HTR-8/SVneo (cell line): ENCODE data around the gene MTMR12.

Experiments
- DNase-seq: peaks from one replicate; pipeline ENCODE4 v3.0.0; 2011; ENCODE audit warnings: low spot score, mixed read lengths; ENCODE audit not compliant: insufficient read length
- FAIRE-seq: peaks from 2 replicates; lab custom pipeline; 2011; peaks lifted over from hg19 to GRCh38; lab: Jason Lieb, UNC

Gene MTMR12, protein sequence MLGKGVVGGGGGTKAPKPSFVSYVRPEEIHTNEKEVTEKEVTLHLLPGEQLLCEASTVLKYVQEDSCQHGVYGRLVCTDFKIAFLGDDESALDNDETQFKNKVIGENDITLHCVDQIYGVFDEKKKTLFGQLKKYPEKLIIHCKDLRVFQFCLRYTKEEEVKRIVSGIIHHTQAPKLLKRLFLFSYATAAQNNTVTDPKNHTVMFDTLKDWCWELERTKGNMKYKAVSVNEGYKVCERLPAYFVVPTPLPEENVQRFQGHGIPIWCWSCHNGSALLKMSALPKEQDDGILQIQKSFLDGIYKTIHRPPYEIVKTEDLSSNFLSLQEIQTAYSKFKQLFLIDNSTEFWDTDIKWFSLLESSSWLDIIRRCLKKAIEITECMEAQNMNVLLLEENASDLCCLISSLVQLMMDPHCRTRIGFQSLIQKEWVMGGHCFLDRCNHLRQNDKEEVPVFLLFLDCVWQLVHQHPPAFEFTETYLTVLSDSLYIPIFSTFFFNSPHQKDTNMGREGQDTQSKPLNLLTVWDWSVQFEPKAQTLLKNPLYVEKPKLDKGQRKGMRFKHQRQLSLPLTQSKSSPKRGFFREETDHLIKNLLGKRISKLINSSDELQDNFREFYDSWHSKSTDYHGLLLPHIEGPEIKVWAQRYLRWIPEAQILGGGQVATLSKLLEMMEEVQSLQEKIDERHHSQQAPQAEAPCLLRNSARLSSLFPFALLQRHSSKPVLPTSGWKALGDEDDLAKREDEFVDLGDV

GRCh38 chr5:32312595-32313332 lies at the start of gene MTMR12:
MTMR12 (minus strand) TSS chr5:32312939; CDS start chr5:32312838, 101 bp downstream.
- peak; percentile 100 for DNase-seq

GRCh38 chr5:32362527-32362926 lies 49.8 kb upstream of the MTMR12 start:
- FAIRE-seq = no peak
- no peak for DNase-seq

More at GRCh38 chr5:32312595-32313332, at the start of gene MTMR12:
- peak; percentile 97 for FAIRE-seq

- no peak for DNase-seq
- no peak for FAIRE-seq
Observed at GRCh38 chr5:32360906-32361305, 48.2 kb upstream of the MTMR12 start.

- DNase-seq (no peak), FAIRE-seq (no peak)
Observed at GRCh38 chr5:32358611-32359010, 45.9 kb upstream of the MTMR12 start.

GRCh38 chr5:32357658-32358057 lies 44.9 kb upstream of the MTMR12 start:
- FAIRE-seq (no peak), DNase-seq (no peak)

DNA sequence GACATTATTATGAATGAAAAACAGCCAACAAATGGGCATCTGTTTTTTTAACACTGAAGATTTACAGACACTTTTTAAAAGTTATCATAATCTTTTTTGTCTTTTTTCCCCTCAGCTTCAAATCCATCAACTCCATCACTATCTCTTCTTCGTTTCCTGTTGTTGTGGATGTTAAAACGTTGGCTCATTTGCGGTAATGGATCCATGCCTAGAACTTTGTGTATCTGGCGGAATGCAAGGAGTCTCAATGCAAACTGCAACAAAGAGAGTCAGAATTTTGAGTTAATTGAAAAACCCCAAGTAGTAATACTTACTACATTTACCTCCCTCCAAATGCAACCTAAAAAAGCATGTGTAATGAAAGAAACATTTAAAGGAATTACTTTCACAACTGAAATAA lies 42.9 kb upstream of the MTMR12 start:
- no peak for FAIRE-seq
- DNase-seq = no peak

DNA sequence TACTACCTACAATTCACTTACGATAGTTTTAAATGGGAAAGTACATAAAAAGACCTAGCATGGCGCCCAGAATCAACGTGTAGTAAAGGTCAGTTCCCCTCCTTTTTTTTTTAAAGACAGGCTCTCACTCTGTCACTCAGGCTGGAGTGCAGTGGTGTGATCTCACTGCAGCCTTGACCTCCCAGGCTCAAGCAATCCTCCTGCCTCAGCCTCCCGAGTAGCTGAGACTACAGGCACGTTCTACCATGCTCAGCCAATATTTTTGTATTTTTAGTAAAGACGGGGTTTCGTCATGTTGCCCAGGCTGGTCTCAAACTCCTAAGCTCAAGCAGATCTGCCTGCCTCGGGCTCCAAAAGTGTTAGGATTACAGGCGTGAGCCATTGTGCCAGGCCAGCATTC lies 40.7 kb upstream of the MTMR12 start:
- FAIRE-seq (no peak), DNase-seq (no peak)

DNA sequence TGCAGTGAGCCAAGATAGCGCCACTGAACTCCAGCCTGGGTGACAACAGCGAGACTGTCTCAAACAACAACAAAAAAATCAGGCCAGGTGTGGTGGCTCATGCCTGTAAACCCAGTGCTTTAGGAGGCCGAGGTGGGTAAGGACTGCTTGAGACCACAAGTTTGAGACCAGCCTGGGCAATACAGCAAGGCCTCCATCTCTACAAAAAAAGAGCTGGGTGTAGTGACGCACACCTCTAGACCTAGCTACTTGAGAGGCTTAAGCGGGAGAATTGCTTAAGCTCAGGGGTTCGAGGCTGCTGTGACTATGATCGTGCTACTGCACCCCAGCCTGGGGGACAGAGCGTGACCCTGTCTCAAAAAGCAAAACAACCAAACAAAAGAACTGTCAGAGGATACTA lies 39.9 kb upstream of the MTMR12 start:
- FAIRE-seq (no peak), DNase-seq (no peak)

- FAIRE-seq (peak; percentile 16), DNase-seq (no peak)
Observed at GRCh38 chr5:32346869-32347268, 34.1 kb upstream of the MTMR12 start.

DNA sequence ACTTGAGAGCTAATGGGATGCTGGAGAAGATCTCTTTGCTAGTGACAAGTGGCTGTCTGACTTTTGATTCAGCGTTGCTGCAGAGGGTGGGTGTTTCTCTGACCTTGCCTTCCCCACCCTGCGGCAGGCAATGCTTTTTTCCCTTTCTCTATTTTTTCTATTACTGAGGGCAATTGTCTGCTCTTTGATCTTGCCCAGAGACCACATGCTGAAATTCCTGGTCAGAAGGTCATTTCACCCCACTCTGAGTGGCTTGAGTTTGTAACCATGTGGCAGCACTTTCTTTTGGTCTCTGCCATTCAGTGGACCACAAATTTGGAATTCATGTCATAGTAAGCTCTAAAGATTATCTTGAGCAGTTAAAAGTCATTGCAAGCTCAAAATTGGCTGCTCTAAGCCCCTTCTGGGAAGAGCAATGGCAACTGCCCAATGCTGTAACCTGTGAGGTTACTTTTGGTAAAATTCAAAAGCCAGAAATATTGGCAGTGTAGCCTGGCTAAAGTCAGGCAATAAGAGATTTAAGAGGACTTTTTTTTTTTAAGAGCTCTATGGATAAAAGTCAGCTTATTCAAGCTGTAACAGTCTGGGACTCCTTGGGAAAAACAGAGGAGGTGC lies 30.4 kb upstream of the MTMR12 start:
- DNase-seq (no peak), FAIRE-seq (no peak)

DNA sequence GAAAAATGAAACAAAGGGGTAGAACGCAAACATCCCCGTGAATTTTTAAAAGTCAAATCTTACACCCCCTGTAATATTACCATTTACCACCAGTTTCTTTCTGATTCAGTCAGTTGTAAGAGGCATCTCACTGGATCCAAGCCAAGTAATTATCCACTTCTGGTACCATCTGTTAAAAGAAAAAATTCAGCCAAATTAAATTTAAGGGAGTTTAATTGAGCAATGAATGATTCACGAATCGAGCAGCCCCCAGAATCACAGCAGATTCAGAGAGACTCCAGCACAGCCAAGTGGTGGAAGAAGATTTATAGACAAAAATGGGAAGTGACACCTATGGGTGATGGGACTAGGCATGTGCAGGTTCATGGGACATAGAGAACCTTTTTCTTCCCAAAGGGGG lies 29.9 kb upstream of the MTMR12 start:
- no peak for FAIRE-seq
- no peak for DNase-seq

DNA sequence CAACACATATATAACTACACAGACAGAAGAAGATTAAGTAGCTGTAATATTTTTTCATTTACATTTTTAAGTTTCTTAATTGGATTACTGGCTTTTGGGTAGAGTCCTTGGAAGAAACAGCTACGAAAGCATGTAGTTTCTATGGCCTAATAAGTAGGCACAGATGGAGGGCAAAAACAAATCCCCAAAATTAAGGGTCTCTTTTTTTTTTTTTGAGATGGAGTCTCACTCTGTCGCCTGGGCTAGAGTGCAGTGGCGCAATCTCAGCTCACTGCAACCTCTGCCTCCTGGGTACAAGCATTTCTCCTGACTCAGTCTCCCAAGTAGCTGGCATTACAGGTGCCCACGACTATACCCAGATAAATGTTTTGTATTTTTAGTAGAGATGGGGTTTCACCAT lies 27.1 kb upstream of the MTMR12 start:
- DNase-seq (no peak), FAIRE-seq (no peak)

DNA sequence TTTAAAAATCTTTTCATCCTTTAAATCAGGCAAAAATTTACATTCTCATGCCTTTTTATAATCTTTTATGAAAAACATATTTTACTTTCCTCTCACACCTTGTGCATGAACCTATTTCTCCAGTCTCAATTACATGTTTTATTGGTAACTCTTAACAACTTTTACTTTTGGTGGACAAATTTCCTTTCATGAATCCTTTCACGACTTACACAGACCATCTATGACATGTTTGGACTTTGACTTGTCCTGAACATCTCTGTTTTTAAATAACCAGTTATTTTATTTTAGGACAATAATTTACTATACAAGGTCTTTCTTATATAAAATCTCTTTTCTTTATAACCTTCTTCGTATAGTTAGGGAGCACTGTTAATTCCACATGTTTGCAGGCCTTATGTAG lies 26.5 kb upstream of the MTMR12 start:
- no peak for DNase-seq
- FAIRE-seq = no peak

DNA sequence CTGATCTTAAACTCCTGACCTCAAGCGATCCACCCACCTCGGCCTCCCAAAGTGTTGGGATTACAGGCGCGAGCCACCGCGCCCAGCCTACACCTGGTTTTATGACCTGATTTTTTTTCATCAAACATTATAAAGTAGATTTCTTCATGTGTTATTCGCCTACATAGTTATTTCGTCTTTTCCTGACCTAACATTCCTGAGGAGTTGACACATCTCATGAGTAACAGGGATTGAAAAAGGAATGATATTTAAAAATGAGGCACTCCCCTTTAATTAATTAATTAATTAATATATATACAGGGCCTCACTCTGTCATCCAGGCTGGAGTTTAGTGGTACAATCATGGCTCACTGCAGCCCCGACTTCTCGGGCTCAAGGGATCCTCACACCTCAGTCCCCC lies 20.2 kb upstream of the MTMR12 start:
- no peak for FAIRE-seq
- DNase-seq = no peak

DNA sequence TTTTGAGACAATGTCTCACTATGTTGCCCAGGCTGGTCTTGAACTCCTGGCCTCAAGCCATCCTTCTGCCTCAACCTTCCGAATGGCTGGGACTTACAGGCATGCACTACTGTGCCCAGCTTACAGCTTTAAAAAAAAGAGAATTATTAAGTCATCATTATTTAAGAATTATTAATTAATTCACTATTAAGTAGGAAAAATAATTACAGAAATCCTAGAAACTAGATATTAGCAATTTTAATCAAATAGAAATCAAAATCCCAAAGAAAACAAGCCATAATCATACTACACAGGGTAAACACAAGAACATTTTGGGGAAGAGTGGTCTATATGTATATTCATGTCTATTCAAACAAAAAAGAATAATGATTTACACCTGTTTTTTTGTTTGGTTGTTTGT lies 19.6 kb upstream of the MTMR12 start:
- DNase-seq (no peak), FAIRE-seq (no peak)

DNA sequence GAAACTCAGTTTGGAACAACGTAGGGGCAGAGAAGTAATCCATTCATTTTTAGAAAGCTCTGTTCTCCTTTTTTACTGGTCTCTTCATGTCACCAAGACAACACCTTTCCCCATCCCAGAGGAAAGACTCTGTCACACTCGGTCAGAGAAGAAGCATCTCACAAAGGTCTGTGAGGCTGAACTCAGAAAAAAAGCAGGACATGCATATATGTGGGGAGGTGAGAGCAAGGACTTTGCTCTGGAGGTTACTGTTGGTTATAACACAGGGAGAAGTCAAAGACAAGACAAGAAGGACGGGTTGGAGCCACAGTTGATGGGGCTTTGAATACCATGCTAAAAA lies 19.2 kb upstream of the MTMR12 start:
- DNase-seq = no peak
- no peak for FAIRE-seq

GRCh38 chr5:32331217-32331934 lies 18.6 kb upstream of the MTMR12 start:
- DNase-seq (no peak), FAIRE-seq (no peak)

DNA sequence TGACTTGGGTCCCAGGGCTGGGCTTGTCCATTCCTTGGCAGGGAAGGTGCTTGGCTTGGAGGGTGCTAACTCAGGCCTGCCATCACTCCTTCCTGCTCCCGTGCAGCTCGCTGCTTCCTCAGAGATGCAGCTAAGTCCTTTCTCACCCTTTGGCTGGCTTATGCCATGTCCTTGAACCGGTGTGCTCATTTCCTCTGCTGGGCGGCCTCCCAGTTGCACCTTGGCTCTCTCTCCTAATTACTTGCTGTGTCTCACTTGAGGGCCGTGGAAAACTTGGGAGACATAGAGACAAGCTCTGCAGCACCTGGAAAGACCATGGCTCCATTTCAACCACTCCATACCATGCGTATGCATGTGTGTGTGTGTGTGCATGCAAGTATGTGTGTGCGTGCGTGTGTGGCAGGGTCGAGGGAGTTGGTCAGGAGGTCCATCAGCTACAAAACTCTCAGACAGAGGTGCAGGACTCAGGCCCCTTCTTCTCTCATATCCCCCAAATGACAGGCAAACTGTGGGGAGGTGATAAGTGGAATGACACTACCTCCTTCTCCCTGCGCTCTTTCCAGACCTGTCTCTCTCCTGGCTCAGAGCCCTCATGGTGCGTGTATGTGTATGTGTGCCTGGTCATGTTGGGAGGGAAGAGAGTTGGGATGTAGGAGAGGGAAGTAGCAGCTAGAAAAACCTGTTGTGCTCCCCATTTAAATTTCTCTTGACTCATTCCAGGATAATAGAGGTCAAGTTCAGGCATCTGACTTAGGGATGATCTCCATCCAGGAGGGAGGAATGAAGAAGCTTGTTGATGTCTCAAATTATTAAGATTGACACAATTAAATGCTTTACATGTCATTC lies 17.6 kb upstream of the MTMR12 start:
- no peak for DNase-seq

GRCh38 chr5:32329395-32329834 lies 16.7 kb upstream of the MTMR12 start:
- DNase-seq (peak; percentile 76), FAIRE-seq (no peak)

More for the DNA sequence above, 17.6 kb upstream of the MTMR12 start:
- FAIRE-seq = peak; percentile 36
